K562 (cell line): Measurements from ENCODE around the gene ZC3H8. TPM values are rescaled to one million over a fixed set of nuclear protein-coding genes. Genes with fewer than 3 reads are reported as not detected.

ENCODE experiments used
- ATAC-seq: fragments of 200-7000 bp; cut with Tn5 transposase; 3 replicates; pipeline ENCODE4 v1.9.1; 2020; ENCODE audit warnings: moderate library complexity
- BruUV-seq: library from RNA; stranded (reverse); fragments of 400-500 nt; replicated peaks from 2 replicates; lab custom pipeline; 2021; lab: Mats Ljungman, UMichigan
- CTCF ChIA-PET: fragments of 300-600 bp; formaldehyde crosslinking; extraction: SDS; loops from one replicate; lab custom pipeline; 2021; ENCODE audit warnings: low intra/inter-chr PET ratio; lab: Yijun Ruan, JAX
- POLR2A ChIA-PET: fragments of 300-600, 350-650 bp; sonication (Branson Sonifier 250); formaldehyde crosslinking; extraction: SDS; loops from one replicate; lab custom pipeline; 2021; ENCODE audit warnings: antibody characterized with exemption, inconsistent platforms; lab: Yijun Ruan, JAX
- DNase-seq, 4 experiments: peaks; one replicate each; pipeline versions ENCODE4 v3.0.0 to v3.0.0-alpha.2; 2011 to 2018; ENCODE audit warnings: low spot score in 3 of 4, mixed read lengths in 3 of 4; ENCODE audit errors: extremely low read depth in 1 of 4
- FAIRE-seq: peaks from 2 replicates; lab custom pipeline; 2011; peaks lifted over from hg19 to GRCh38; lab: Jason Lieb, UNC
- H2AFZ ChIP-seq: 2 replicates; pipeline ENCODE4 v1.6.0; 2011; ENCODE audit warnings: low read depth, low read length, control low read depth, inconsistent platforms
- H3K27ac ChIP-seq: fragments of 200-600 bp; 3 replicates; pipeline ENCODE4 v1.8.0; 2011; ENCODE audit warnings: low read depth, mild to moderate bottlenecking, control low read depth, inconsistent platforms, low read length, moderate library complexity, mixed read lengths; ENCODE audit errors: extremely low read depth
- H3K27me3 ChIP-seq, 2 experiments: fragments of 300-600 bp in 1 of 2; 2 replicates in 1 of 2; 3 replicates in 1 of 2; pipeline versions ENCODE4 v1.6.0 to v1.8.0; 2011; ENCODE audit warnings: inconsistent platforms in 2 of 2, low read length in 2 of 2, mild to moderate bottlenecking in 1 of 2, mixed read lengths in 1 of 2, moderate library complexity in 1 of 2; ENCODE audit not compliant: control insufficient read depth in 2 of 2, insufficient read depth in 2 of 2
- H3K36me3 ChIP-seq: fragments of 300-600 bp; 3 replicates; pipeline ENCODE4 v1.8.0; 2011; ENCODE audit warnings: mild to moderate bottlenecking, low read length, inconsistent platforms; ENCODE audit not compliant: control insufficient read depth, insufficient read depth
- H3K4me1 ChIP-seq, 2 experiments: fragments of 200-600 bp in 1 of 2; replicated peaks in 1 of 2; 2 replicates in 1 of 2; 3 replicates in 1 of 2; pipeline versions ENCODE4 v1.5.1 to v1.8.0; 2011; ENCODE audit warnings: inconsistent platforms in 2 of 2, low read length in 2 of 2, mild to moderate bottlenecking in 1 of 2, mixed read lengths in 1 of 2, moderate library complexity in 1 of 2; ENCODE audit not compliant: control insufficient read depth in 2 of 2, insufficient read depth in 2 of 2
- H3K4me2 ChIP-seq: 2 replicates; pipeline ENCODE4 v1.6.1; 2011; ENCODE audit warnings: low read length, control low read depth, inconsistent platforms, mixed read lengths; ENCODE audit not compliant: insufficient read depth
- H3K4me3 ChIP-seq: fragments of 200-600 bp; sonication (generic), shearing (Covaris generic); 2 replicates; pipeline ENCODE4 v1.5.1; 2016; ENCODE audit warnings: control low read depth, inconsistent platforms
- H3K79me2 ChIP-seq: fragments of 200-600 bp; 3 replicates; pipeline ENCODE4 v1.8.0; 2011; ENCODE audit warnings: low read length, inconsistent platforms; ENCODE audit not compliant: control insufficient read depth, insufficient read depth
- H3K9ac ChIP-seq, 2 experiments: 2 replicates each; pipeline versions ENCODE4 v1.6.0 to v1.6.1; 2011; ENCODE audit warnings: low read depth in 2 of 2, low read length in 2 of 2, control low read depth in 1 of 2, inconsistent platforms in 1 of 2, mild to moderate bottlenecking in 1 of 2, mixed read lengths in 1 of 2; ENCODE audit not compliant: insufficient read depth in 1 of 2
- H3K9me1 ChIP-seq: one replicate; pipeline ENCODE4 v1.6.0; 2011; ENCODE audit warnings: inconsistent platforms, mild to moderate bottlenecking, low read length, moderate library complexity; ENCODE audit not compliant: control insufficient read depth, insufficient read depth
- H3K9me3 ChIP-seq: replicated peaks from 2 replicates; pipeline ENCODE4 v1.5.1; 2011; ENCODE audit warnings: low read depth, low read length, inconsistent platforms; ENCODE audit not compliant: control insufficient read depth, insufficient read depth
- H4K20me1 ChIP-seq: replicated peaks from 2 replicates; pipeline ENCODE4 v1.6.1; 2011; ENCODE audit warnings: low read length, inconsistent platforms, mixed read lengths; ENCODE audit not compliant: control insufficient read depth, insufficient read depth
- FOXK1 ChIP-seq: sonication (generic); formaldehyde crosslinking; IDR thresholded peaks from 2 replicates; pipeline ENCODE4 v1.8.0; 2022; ENCODE audit warnings: missing genetic modification reagents, mild to moderate bottlenecking, borderline replicate concordance
- HDGF ChIP-seq: fragments of 450-650 bp; IDR thresholded peaks from 2 replicates; pipeline ENCODE4 v1.6.1; 2016
- ZBTB17 ChIP-seq: fragments of 450-650 bp; formaldehyde crosslinking; IDR thresholded peaks from 2 replicates; pipeline ENCODE4 v1.4.0; 2020; ENCODE audit warnings: mild to moderate bottlenecking
- ZKSCAN3 ChIP-seq: fragments of 250-450 bp; sonication (Bioruptor Pico); IDR thresholded peaks from 2 replicates; pipeline ENCODE4 v1.4.0; 2020
- ZNF165 ChIP-seq: fragments of 250-450 bp; sonication (Bioruptor Pico); IDR thresholded peaks from 2 replicates; pipeline ENCODE4 v1.4.0; 2020; ENCODE audit warnings: borderline replicate concordance
- ZNF780A ChIP-seq: fragments of 250-450 bp; sonication (Bioruptor Pico); IDR thresholded peaks from 2 replicates; pipeline ENCODE4 v1.5.0; 2021; ENCODE audit warnings: mild to moderate bottlenecking
- WGBS: fragments of 100-300 bp; shearing (Covaris generic); methylation state at CpG from one replicate; pipeline ENCODE4 v1.1.6; 2016; ENCODE audit warnings: low coverage, mixed read lengths; ENCODE audit not compliant: insufficient coverage; ENCODE audit errors: missing lambda C conversion rate; 5-methylcytosine and 5-hydroxymethylcytosine counted together
- in situ Hi-C: fragments of 300-500 bp; cut with MboI; formaldehyde crosslinking; loops from 4 replicates; pipeline ENCODE4 v1.15.0; 2018; ENCODE audit warnings: inconsistent platforms, mixed read lengths
- intact Hi-C: fragments of 100-400 bp; cut with micrococcal nuclease; formaldehyde crosslinking; loops from 2 replicates; pipeline ENCODE4 v1.14.2; 2022
- polyA plus RNA-seq, 8 experiments: library from polyadenylated mRNA; depleted of rRNA in 4 of 8; stranded (reverse) in 5 of 8; unstranded in 3 of 8; fragments of >200 nt; fragmentation: Nextera tagmentation in 2 of 8; fragmentation: Illumina TruSeq in 1 of 8; extraction: Ambion mirVana in 2 of 8; extraction: Trizol in 1 of 8; gene quantifications; 2 replicates each; pipeline versions ENCODE4 v1.2.1 to v1.2.3, GENCODE V29; 2011 to 2014; ENCODE audit warnings: inconsistent platforms in 1 of 8, missing spikeins in 1 of 8
- total RNA-seq, 7 experiments: library from RNA; depleted of rRNA in 6 of 7; stranded (reverse); fragments of >200 nt in 6 of 7; fragmentation: Illumina TruSeq in 2 of 7; extraction: Trizol in 2 of 7; gene quantifications; 2 replicates each; pipeline versions ENCODE4 v1.2.1 to v1.2.3, GENCODE V29; 2011 to 2021; ENCODE audit warnings: low replicate concordance in 1 of 7
- TF ChIP-seq, protein P1 (sequence below): sonication (generic); formaldehyde crosslinking; IDR thresholded peaks from 2 replicates; pipeline ENCODE4 v1.8.0; 2022; ENCODE audit warnings: mild to moderate bottlenecking, low read depth, missing genetic modification reagents
- TF ChIP-seq, protein P2 (sequence below): fragments of 450-650 bp; IDR thresholded peaks from 2 replicates; pipeline ENCODE4 v1.6.1; 2016; ENCODE audit warnings: low read depth

ZC3H8 gene
- total and polyA plus RNA-seq, 9 of the 15 experiments (the other 6 are each of a cell fraction or from before 2014, with no cell fraction given) = 11.6 to 41.5 (median 27.5) TPM

DNA sequence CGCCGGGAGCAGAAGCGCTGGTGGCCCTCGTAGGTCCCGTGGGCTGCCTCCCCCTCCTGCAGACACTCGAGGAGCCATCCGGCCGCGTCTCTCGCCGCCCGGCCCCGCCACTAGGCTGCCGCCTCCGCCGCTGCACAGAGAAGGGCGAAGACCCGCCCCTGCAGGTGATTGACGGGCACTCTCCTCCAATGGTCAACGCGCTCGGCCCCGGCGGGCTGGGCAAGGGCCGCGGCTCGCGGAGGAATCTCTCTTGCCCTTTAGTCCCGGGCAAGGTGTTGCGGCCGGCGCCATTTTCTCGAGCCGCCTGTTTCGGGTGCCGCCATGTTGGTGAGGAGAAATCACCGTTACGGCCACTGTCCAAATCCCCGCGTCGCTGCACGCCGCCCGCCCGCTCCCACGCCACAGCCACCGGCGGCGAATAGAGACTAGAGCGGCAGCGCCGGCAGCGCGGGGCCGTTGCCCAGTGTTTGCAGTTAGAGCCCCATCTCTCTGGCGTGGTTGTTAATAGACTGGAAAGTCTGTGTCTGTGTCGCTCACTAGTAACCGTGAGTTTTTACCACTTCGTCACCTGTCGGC is 20.6 kb upstream of the ZC3H8 start, which contains the start of gene ZC3H6:
TSS of gene ZC3H6 (plus strand) at position 287 of the 576 bp plus-strand sequence. CDS start 398 bp downstream, outside the sequence.
- CTCF ChIA-PET = no interaction called here
- H3K27ac ChIP-seq = peak within 1 kb of the TSS; percentile 97
- 0 out of 2 replicates have a peak, but pooled peaks cover 4% of the 10 kb centered on the region for H3K9me3 ChIP-seq
- peaks cover 20% of the 10 kb centered on the region; the same call in 2 of the 3 replicates for H3K79me2 ChIP-seq
- no peaks in the 10 kb centered on the region for H4K20me1 ChIP-seq
- DNase-seq (peak; percentile 96 to 98 (median 97)), FAIRE-seq (peak; percentile 70), ATAC-seq (peak; percentile 86)
- POLR2A ChIA-PET = interaction anchor here (1.1 kb wide), 1 partner anchor 10 kb away, joined by 3 read pairs; no protein-coding TSS in a partner anchor
- intact Hi-C loops (loop anchor here (5.0 kb wide), 1 partner anchor 307 kb away; the partner anchor contains the start of gene CHCHD5), in situ Hi-C loops (no loop called here)
- peak within 1 kb of the TSS; percentile 98 to 99 for H3K9ac ChIP-seq
- peaks cover 9 to 16% of the 10 kb centered on the region in 2 experiments for H3K4me1 ChIP-seq
- peak within 1 kb of the TSS; percentile 80 for H3K4me2 ChIP-seq
- 1% methylated on average over 60 of the region's 60 CpGs for WGBS
- H3K4me3 ChIP-seq = peak within 1 kb of the TSS; percentile 65
- H2AFZ ChIP-seq = peak within 1 kb of the TSS; percentile 74
- H3K36me3 ChIP-seq = no peaks in the 10 kb centered on the region
- H3K9me1 ChIP-seq = no peaks in the 10 kb centered on the region
- BruUV-seq = no TSS peak
- H3K27me3 ChIP-seq = no peaks in the 10 kb centered on the region
- TF ChIP-seq ZNF780A (CRISPR knock-in tag) (no peak), ZBTB17 (CRISPR knock-in tag) (peak; percentile 7; the same call in 1 of the 2 replicates), ZNF165 (CRISPR knock-in tag) (no peak), HDGF (no peak), ZKSCAN3 (CRISPR knock-in tag) (no peak), FOXK1 (CRISPR knock-in tag) (0 out of 2 replicates have a peak, but pooled peaks have one; percentile 86)
- TF ChIP-seq, protein P1, sequence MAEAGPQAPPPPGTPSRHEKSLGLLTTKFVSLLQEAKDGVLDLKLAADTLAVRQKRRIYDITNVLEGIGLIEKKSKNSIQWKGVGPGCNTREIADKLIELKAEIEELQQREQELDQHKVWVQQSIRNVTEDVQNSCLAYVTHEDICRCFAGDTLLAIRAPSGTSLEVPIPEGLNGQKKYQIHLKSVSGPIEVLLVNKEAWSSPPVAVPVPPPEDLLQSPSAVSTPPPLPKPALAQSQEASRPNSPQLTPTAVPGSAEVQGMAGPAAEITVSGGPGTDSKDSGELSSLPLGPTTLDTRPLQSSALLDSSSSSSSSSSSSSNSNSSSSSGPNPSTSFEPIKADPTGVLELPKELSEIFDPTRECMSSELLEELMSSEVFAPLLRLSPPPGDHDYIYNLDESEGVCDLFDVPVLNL (CRISPR knock-in tag) = peak; percentile 51
- TF ChIP-seq, protein P2, sequence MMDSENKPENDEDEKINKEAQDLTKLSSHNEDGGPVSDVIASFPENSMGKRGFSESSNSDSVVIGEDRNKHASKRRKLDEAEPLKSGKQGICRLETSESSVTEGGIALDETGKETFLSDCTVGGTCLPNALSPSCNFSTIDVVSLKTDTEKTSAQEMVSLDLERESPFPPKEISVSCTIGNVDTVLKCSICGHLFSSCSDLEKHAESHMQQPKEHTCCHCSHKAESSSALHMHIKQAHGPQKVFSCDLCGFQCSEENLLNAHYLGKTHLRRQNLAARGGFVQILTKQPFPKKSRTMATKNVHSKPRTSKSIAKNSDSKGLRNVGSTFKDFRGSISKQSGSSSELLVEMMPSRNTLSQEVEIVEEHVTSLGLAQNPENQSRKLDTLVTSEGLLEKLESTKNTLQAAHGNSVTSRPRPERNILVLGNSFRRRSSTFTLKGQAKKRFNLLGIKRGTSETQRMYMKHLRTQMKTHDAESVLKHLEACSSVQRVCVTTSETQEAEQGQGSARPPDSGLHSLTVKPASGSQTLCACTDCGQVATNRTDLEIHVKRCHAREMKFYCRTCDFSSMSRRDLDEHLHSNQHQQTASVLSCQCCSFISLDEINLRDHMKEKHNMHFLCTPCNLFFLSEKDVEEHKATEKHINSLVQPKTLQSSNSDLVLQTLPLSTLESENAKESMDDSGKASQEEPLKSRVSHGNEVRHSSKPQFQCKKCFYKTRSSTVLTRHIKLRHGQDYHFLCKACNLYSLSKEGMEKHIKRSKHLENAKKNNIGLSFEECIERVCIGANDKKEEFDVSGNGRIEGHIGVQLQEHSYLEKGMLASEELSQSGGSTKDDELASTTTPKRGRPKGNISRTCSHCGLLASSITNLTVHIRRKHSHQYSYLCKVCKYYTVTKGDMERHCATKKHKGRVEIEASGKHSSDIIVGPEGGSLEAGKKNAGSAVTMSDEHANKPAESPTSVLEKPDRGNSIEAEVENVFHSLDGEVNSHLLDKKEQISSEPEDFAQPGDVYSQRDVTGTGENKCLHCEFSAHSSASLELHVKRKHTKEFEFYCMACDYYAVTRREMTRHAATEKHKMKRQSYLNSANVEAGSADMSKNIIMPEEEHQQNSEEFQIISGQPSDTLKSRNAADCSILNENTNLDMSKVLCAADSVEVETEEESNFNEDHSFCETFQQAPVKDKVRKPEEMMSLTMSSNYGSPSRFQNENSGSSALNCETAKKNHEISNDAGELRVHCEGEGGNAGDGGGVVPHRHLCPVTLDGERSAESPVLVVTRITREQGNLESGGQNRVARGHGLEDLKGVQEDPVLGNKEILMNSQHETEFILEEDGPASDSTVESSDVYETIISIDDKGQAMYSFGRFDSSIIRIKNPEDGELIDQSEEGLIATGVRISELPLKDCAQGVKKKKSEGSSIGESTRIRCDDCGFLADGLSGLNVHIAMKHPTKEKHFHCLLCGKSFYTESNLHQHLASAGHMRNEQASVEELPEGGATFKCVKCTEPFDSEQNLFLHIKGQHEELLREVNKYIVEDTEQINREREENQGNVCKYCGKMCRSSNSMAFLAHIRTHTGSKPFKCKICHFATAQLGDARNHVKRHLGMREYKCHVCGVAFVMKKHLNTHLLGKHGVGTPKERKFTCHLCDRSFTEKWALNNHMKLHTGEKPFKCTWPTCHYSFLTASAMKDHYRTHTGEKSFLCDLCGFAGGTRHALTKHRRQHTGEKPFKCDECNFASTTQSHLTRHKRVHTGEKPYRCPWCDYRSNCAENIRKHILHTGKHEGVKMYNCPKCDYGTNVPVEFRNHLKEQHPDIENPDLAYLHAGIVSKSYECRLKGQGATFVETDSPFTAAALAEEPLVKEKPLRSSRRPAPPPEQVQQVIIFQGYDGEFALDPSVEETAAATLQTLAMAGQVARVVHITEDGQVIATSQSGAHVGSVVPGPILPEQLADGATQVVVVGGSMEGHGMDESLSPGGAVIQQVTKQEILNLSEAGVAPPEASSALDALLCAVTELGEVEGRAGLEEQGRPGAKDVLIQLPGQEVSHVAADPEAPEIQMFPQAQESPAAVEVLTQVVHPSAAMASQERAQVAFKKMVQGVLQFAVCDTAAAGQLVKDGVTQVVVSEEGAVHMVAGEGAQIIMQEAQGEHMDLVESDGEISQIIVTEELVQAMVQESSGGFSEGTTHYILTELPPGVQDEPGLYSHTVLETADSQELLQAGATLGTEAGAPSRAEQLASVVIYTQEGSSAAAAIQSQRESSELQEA = no peak
